ENCODE data around the gene RASGRF1. TPM values are rescaled to one million over a fixed set of nuclear protein-coding genes. Genes with fewer than 3 reads are reported as not detected.

RASGRF1 gene
- total and polyA plus RNA-seq, 9 of the 15 experiments (the other 6 are each of a cell fraction or from before 2014, with no cell fraction given): 0.03 to 0.58 (median 0.06) TPM; not detected in 1

DNA sequence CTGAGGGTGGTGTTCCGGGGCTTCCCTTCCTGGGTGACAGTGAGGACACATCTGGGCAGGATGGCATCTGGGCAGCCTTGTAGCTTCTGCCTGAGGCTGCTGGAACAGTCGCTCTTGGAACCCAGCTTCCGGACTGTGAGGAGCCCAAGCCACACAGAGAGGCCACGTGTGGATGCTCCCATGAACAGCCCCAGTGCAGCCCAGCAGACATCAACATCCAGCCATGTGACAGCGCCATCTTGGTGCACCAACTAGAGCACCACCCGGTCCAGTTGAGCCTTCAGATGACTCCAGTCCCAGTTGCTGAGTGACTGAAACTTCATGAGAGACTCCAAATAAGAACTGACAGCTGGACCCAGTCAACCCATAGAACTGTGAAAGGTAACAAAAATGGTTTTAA, 130.3 kb downstream of the RASGRF1 start:
- no peaks in the 10 kb centered on the region for H3K36me3 ChIP-seq (ENCODE audit: control insufficient read depth, insufficient read depth, low read length)
- peak; percentile 68 for FAIRE-seq
- ChIA-PET POLR2A (interaction anchor here (0.6 to 1.2 kb wide), 3 partner anchors 14 to 50 kb away, joined by 3 read pairs; no protein-coding TSS in a partner anchor), CTCF (ENCODE audit: low intra/inter-chr PET ratio) (interaction anchor here (0.5 kb wide), 1 partner anchor 9 kb away, joined by 4 read pairs; no protein-coding TSS in a partner anchor)
- no peaks in the 10 kb centered on the region for H3K79me2 ChIP-seq (ENCODE audit: control insufficient read depth, insufficient read depth, low read length)
- H3K9me1 ChIP-seq (ENCODE audit: control insufficient read depth, insufficient read depth, low read length): no peaks in the 10 kb centered on the region
- no peak overlapping the region for H3K4me3 ChIP-seq
- no peaks in the 10 kb centered on the region for H3K9me3 ChIP-seq (replicated peaks; ENCODE audit: control insufficient read depth, insufficient read depth, low read depth, low read length)
- intact Hi-C loops (cut with micrococcal nuclease) (no loop called here), in situ Hi-C loops (cut with MboI) (no loop called here)
- H3K27me3 ChIP-seq (ENCODE audit: control insufficient read depth in 2 of 2, insufficient read depth in 2 of 2, low read length in 2 of 2): no peaks in the 10 kb centered on the region
- H4K20me1 ChIP-seq (replicated peaks; ENCODE audit: control insufficient read depth, insufficient read depth, low read length): no peaks in the 10 kb centered on the region
- peaks cover 0 to 4% of the 10 kb centered on the region in 2 experiments; a peak in 2 of 5 replicates for H3K4me1 ChIP-seq (replicated peaks in 1 of 2; ENCODE audit: control insufficient read depth in 2 of 2, insufficient read depth in 2 of 2, low read length in 2 of 2)
- BruUV-seq (replicated peaks): no TSS peak
- H2AFZ ChIP-seq (ENCODE audit: low read depth, low read length): peak overlapping the region; percentile 20
- peak; percentile 74 for ATAC-seq
- no peak overlapping the region for H3K27ac ChIP-seq (ENCODE audit: extremely low read depth, low read depth, low read length)
- no peak overlapping the region for H3K9ac ChIP-seq (ENCODE audit: insufficient read depth in 1 of 2, low read depth in 2 of 2, low read length in 2 of 2)
- no peak overlapping the region for H3K4me2 ChIP-seq (ENCODE audit: insufficient read depth, low read length)
- 29% methylated on average over 6 of the region's 6 CpGs for WGBS (ENCODE audit: insufficient coverage, low coverage, missing lambda C conversion rate)
- DNase-seq (ENCODE audit: extremely low read depth in 1 of 4, low spot score in 3 of 4): no peak
- TF ChIP-seq ZNF41 (CRISPR knock-in tag; conservative IDR thresholded peaks at IDR 0.05): no peak
- TF ChIP-seq, protein P1, sequence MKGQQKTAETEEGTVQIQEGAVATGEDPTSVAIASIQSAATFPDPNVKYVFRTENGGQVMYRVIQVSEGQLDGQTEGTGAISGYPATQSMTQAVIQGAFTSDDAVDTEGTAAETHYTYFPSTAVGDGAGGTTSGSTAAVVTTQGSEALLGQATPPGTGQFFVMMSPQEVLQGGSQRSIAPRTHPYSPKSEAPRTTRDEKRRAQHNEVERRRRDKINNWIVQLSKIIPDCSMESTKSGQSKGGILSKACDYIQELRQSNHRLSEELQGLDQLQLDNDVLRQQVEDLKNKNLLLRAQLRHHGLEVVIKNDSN (CRISPR knock-in tag; IDR thresholded peaks at IDR 0.05): peak; percentile 14; the same call in 1 of the 2 replicates
- peak; percentile 46; the same call in 1 of the 2 replicates for TF ChIP-seq EHMT2 (IDR thresholded peaks at IDR 0.05)
- no peak for TF ChIP-seq ZZZ3 (IDR thresholded peaks at IDR 0.05)
- TF ChIP-seq, protein P2, sequence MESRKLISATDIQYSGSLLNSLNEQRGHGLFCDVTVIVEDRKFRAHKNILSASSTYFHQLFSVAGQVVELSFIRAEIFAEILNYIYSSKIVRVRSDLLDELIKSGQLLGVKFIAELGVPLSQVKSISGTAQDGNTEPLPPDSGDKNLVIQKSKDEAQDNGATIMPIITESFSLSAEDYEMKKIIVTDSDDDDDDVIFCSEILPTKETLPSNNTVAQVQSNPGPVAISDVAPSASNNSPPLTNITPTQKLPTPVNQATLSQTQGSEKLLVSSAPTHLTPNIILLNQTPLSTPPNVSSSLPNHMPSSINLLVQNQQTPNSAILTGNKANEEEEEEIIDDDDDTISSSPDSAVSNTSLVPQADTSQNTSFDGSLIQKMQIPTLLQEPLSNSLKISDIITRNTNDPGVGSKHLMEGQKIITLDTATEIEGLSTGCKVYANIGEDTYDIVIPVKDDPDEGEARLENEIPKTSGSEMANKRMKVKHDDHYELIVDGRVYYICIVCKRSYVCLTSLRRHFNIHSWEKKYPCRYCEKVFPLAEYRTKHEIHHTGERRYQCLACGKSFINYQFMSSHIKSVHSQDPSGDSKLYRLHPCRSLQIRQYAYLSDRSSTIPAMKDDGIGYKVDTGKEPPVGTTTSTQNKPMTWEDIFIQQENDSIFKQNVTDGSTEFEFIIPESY (CRISPR knock-in tag; IDR thresholded peaks at IDR 0.05): no peak
- TF ChIP-seq ZBTB5 (IDR thresholded peaks at IDR 0.05): no peak
- TF ChIP-seq SNAPC5 (CRISPR knock-in tag; IDR thresholded peaks at IDR 0.05): no peak
- no peak for TF ChIP-seq AFF4 (CRISPR knock-in tag; IDR thresholded peaks at IDR 0.05)
- no peak for TF ChIP-seq ZNF696 (CRISPR knock-in tag; conservative IDR thresholded peaks at IDR 0.05)
- TF ChIP-seq KLF13 (tag; IDR thresholded peaks at IDR 0.05; ENCODE audit: borderline replicate concordance, low read depth): no peak
- peak in 2 of 3 experiments; percentile 37 to 73 for TF ChIP-seq YY1 (IDR thresholded peaks at IDR 0.05; ENCODE audit: borderline replicate concordance in 1 of 3, control insufficient read depth in 1 of 3, extremely low read depth in 1 of 3, insufficient read depth in 3 of 3, insufficient read length in 1 of 3, insufficient replicate concordance in 2 of 3, low read depth in 1 of 3, low read length in 2 of 3)
- no peak for TF ChIP-seq ERF (CRISPR knock-in tag; IDR thresholded peaks at IDR 0.05)
- no peak for TF ChIP-seq PHF20 (IDR thresholded peaks at IDR 0.05; ENCODE audit: partially characterized antibody)
